RWPE2 (cell line): ENCODE measurements around the gene IPO9.

Experiments
- ATAC-seq: fragments of 200-7000 bp; cut with Tn5 transposase; 3 replicates; pipeline ENCODE4 v1.9.1; 2021; ENCODE audit warnings: low read depth
- DNase-seq: peaks from one replicate; pipeline ENCODE4 v3.0.0-alpha.2; 2020; ENCODE audit warnings: low spot score
- H3K27ac ChIP-seq: fragments of 450-650 bp; 2 replicates; pipeline ENCODE4 v1.5.1; 2017; ENCODE audit warnings: mild to moderate bottlenecking; ENCODE audit not compliant: poor library complexity, severe bottlenecking
- H3K27me3 ChIP-seq: fragments of 250-450 bp; sonication (Bioruptor Pico); 2 replicates; pipeline ENCODE4 v1.5.1; 2021; ENCODE audit warnings: mild to moderate bottlenecking, moderate library complexity; ENCODE audit not compliant: insufficient read depth, poor library complexity, severe bottlenecking
- H3K36me3 ChIP-seq: fragments of 250-450 bp; sonication (Bioruptor Pico); 2 replicates; pipeline ENCODE4 v1.5.1; 2020; ENCODE audit warnings: low read depth, mild to moderate bottlenecking, moderate library complexity
- H3K4me1 ChIP-seq: fragments of 250-450 bp; sonication (Bioruptor Pico); 2 replicates; pipeline ENCODE4 v1.5.1; 2021; ENCODE audit warnings: mild to moderate bottlenecking, moderate library complexity; ENCODE audit not compliant: insufficient read depth, poor library complexity, severe bottlenecking
- H3K4me3 ChIP-seq: fragments of 250-450 bp; sonication (Bioruptor Pico); 2 replicates; pipeline ENCODE4 v1.5.1; 2021; ENCODE audit warnings: mild to moderate bottlenecking, moderate library complexity; ENCODE audit not compliant: severe bottlenecking
- H3K9me3 ChIP-seq: fragments of 250-450 bp; sonication (Bioruptor Pico); 2 replicates; pipeline ENCODE4 v1.5.1; 2021; ENCODE audit warnings: mild to moderate bottlenecking, moderate library complexity; ENCODE audit not compliant: severe bottlenecking
- CTCF ChIP-seq: fragments of 450-650 bp; IDR thresholded peaks from one replicate; pipeline ENCODE4 v1.5.1; 2017; ENCODE audit warnings: mild to moderate bottlenecking, moderate library complexity; ENCODE audit not compliant: poor library complexity, severe bottlenecking

The IPO9 gene

GRCh38 chr1:201828820-201829774 is at the start of gene IPO9:
IPO9 (plus strand) TSS chr1:201829157; CDS start chr1:201829210, 53 bp downstream.
- Histone ChIP-seq H3K4me1 (peaks cover 9% of the 10 kb centered on the region), H3K27ac (peak within 1 kb of the TSS; percentile 53), H3K9me3 (no peaks in the 10 kb centered on the region), H3K4me3 (peak within 1 kb of the TSS; percentile 92), H3K27me3 (no peaks in the 10 kb centered on the region), H3K36me3 (peaks cover 10% of the 10 kb centered on the region)
- peak; percentile 81 for ATAC-seq
- TF ChIP-seq CTCF, result peak; percentile 99
- peak; percentile 84 for DNase-seq

GRCh38 chr1:201779351-201779880 is 49.5 kb upstream of the IPO9 start:
- DNase-seq (no peak), ATAC-seq (no peak)
- Histone ChIP-seq H3K4me1 (peaks cover 27% of the 10 kb centered on the region), H3K27me3 (no peaks in the 10 kb centered on the region), H3K36me3 (peaks cover 64% of the 10 kb centered on the region), H3K27ac (peak overlapping the region; percentile 25), H3K9me3 (no peaks in the 10 kb centered on the region), H3K4me3 (no peak overlapping the region)
- TF ChIP-seq CTCF, result no peak

GRCh38 chr1:201780952-201781351 is 48.0 kb upstream of the IPO9 start:
- H3K4me1 ChIP-seq, result peaks cover 29% of the 10 kb centered on the region
- ATAC-seq (no peak), DNase-seq (no peak)
- no peaks in the 10 kb centered on the region for H3K9me3 ChIP-seq
- H3K4me3 ChIP-seq, result no peak overlapping the region
- TF ChIP-seq CTCF, result no peak
- peak overlapping the region; percentile 25 for H3K27ac ChIP-seq
- no peaks in the 10 kb centered on the region for H3K27me3 ChIP-seq
- H3K36me3 ChIP-seq, result peaks cover 62% of the 10 kb centered on the region

GRCh38 chr1:201781437-201781836 is 47.5 kb upstream of the IPO9 start:
- no peaks in the 10 kb centered on the region for H3K27me3 ChIP-seq
- H3K36me3 ChIP-seq, result peaks cover 66% of the 10 kb centered on the region
- H3K27ac ChIP-seq, result peak overlapping the region; percentile 25
- H3K4me3 ChIP-seq, result no peak overlapping the region
- TF ChIP-seq CTCF, result no peak
- peaks cover 30% of the 10 kb centered on the region for H3K4me1 ChIP-seq
- DNase-seq, result no peak
- H3K9me3 ChIP-seq, result no peaks in the 10 kb centered on the region
- ATAC-seq, result no peak
